Endothelial cell of umbilical vein (primary cell): ENCODE data around the gene PRKAG2. TPM values are rescaled to one million over a fixed set of nuclear protein-coding genes. Genes with fewer than 3 reads are reported as not detected.

ENCODE experiments used
- BruUV-seq: library from RNA; stranded (reverse); fragments of 400-500 nt; replicated peaks from 2 replicates; lab custom pipeline; 2021; lab: Mats Ljungman, UMichigan
- CTCF ChIA-PET: fragments of 300-600, 350-600 bp; sonication (Branson Sonifier 250); formaldehyde crosslinking; loops from one replicate; lab custom pipeline; 2021; ENCODE audit warnings: antibody characterized with exemption, inconsistent platforms; lab: Charles Lee
- POLR2A ChIA-PET: fragments of 300-600, 350-600 bp; sonication (Branson Sonifier 250); formaldehyde crosslinking; loops from one replicate; lab custom pipeline; 2021; ENCODE audit warnings: antibody characterized with exemption, inconsistent platforms; lab: Charles Lee
- DNase-seq: peaks from one replicate; pipeline ENCODE4 v3.0.0-alpha.2; 2011; ENCODE audit warnings: low read depth, low spot score
- FAIRE-seq: peaks from 2 replicates; lab custom pipeline; 2011; peaks lifted over from hg19 to GRCh38; lab: Jason Lieb, UNC
- H2AFZ ChIP-seq: 2 replicates; pipeline ENCODE4 v1.6.0; 2012; ENCODE audit warnings: low read depth, low read length, control low read depth, inconsistent platforms
- H3K27ac ChIP-seq: 2 replicates; pipeline ENCODE4 v1.5.1; 2011; ENCODE audit warnings: low read depth, mild to moderate bottlenecking, control low read depth, low read length, moderate library complexity; ENCODE audit not compliant: insufficient read depth
- H3K27me3 ChIP-seq, 2 experiments: 2 replicates each; pipeline versions ENCODE4 v1.6.0 to v1.6.1; 2011; ENCODE audit warnings: low read length in 2 of 2, mixed read lengths in 1 of 2; ENCODE audit not compliant: control insufficient read depth in 2 of 2, insufficient read depth in 2 of 2
- H3K36me3 ChIP-seq, 2 experiments: 2 replicates in 1 of 2; 3 replicates in 1 of 2; pipeline ENCODE4 v1.5.1; 2011; ENCODE audit warnings: low read length in 2 of 2, mild to moderate bottlenecking in 1 of 2, moderate library complexity in 1 of 2; ENCODE audit not compliant: control insufficient read depth in 2 of 2, insufficient read depth in 2 of 2; ENCODE audit errors: extremely low read depth in 1 of 2
- H3K4me1 ChIP-seq: 3 replicates; pipeline ENCODE4 v1.5.1; 2011; ENCODE audit warnings: mild to moderate bottlenecking, low read length; ENCODE audit not compliant: control insufficient read depth, insufficient read depth; ENCODE audit errors: extremely low read depth
- H3K4me2 ChIP-seq: 2 replicates; pipeline ENCODE4 v1.6.1; 2011; ENCODE audit warnings: low read length, control low read depth, mixed read lengths; ENCODE audit not compliant: insufficient read depth
- H3K4me3 ChIP-seq, 3 experiments: fragments of 200-600 bp in 1 of 3; sonication (generic), shearing (Covaris generic) in 1 of 3; replicated peaks in 1 of 3; 2 replicates each; pipeline ENCODE4 v1.5.1; 2011 to 2016; ENCODE audit warnings: control low read depth in 3 of 3, low read length in 3 of 3, mild to moderate bottlenecking in 2 of 3, inconsistent platforms in 1 of 3, low read depth in 1 of 3, moderate library complexity in 1 of 3; ENCODE audit not compliant: insufficient read depth in 1 of 3
- H3K79me2 ChIP-seq: 2 replicates; pipeline ENCODE4 v1.6.0; 2012; ENCODE audit warnings: low read length, inconsistent platforms; ENCODE audit not compliant: control insufficient read depth, insufficient read depth
- H3K9ac ChIP-seq: replicated peaks from 2 replicates; pipeline ENCODE3; 2011; ENCODE audit warnings: low read length, control low read depth; ENCODE audit not compliant: insufficient read depth; ENCODE audit errors: extremely low read depth
- H3K9me1 ChIP-seq: replicated peaks from 3 replicates; pipeline ENCODE4 v1.6.0; 2011; ENCODE audit warnings: mild to moderate bottlenecking, low read length; ENCODE audit not compliant: control insufficient read depth, insufficient read depth; ENCODE audit errors: extremely low read depth
- H3K9me3 ChIP-seq: replicated peaks from 2 replicates; pipeline ENCODE4 v1.5.1; 2012; ENCODE audit warnings: low read length, inconsistent platforms; ENCODE audit not compliant: control insufficient read depth, insufficient read depth
- H4K20me1 ChIP-seq: replicated peaks from 2 replicates; pipeline ENCODE3; 2011; ENCODE audit warnings: mild to moderate bottlenecking, low read length; ENCODE audit not compliant: control insufficient read depth, insufficient read depth; ENCODE audit errors: extremely low read depth
- EZH2 ChIP-seq: IDR thresholded peaks from 2 replicates; pipeline ENCODE4 v1.6.1; 2012; ENCODE audit warnings: borderline replicate concordance, low read depth, mild to moderate bottlenecking, moderate library complexity, low read length, inconsistent platforms; ENCODE audit not compliant: severe bottlenecking
- FOS ChIP-seq: IDR thresholded peaks from 2 replicates; pipeline ENCODE4 v1.6.1; 2011; ENCODE audit warnings: mild to moderate bottlenecking, low read length, moderate library complexity, borderline replicate concordance; ENCODE audit not compliant: insufficient read depth
- GATA2 ChIP-seq: IDR thresholded peaks from 2 replicates; pipeline ENCODE4 v1.7.0; 2011; ENCODE audit warnings: low read depth, mild to moderate bottlenecking, moderate library complexity, mixed read lengths, low read length; ENCODE audit not compliant: insufficient read length, insufficient read depth
- JUN ChIP-seq: IDR thresholded peaks from 2 replicates; pipeline ENCODE4 v1.6.1; 2011; ENCODE audit warnings: borderline replicate concordance, low read depth; ENCODE audit not compliant: insufficient read length, insufficient read depth
- MYC ChIP-seq: IDR thresholded peaks from one replicate; pipeline ENCODE4 v1.6.1; 2011; ENCODE audit warnings: mild to moderate bottlenecking, low read depth, low read length
- POLR2A ChIP-seq: IDR thresholded peaks from 2 replicates; pipeline ENCODE4 v1.6.1; 2012; ENCODE audit warnings: low read depth, mild to moderate bottlenecking, control low read depth, low read length
- POLR2AphosphoS5 ChIP-seq: IDR thresholded peaks from 2 replicates; pipeline ENCODE4 v1.6.1; 2012; ENCODE audit warnings: low read depth, mild to moderate bottlenecking, control low read depth, low read length, moderate library complexity; ENCODE audit not compliant: insufficient read depth
- dilution Hi-C: fragments of 300-500 bp; cut with MboI; formaldehyde crosslinking; loops from one replicate; pipeline ENCODE4 v1.15.0; 2019; ENCODE audit warnings: low sequenced_read_pairs; ENCODE audit not compliant: extremely low pct_ligation_motif_present
- intact Hi-C: fragments of 100-400 bp; cut with micrococcal nuclease; formaldehyde crosslinking; loops from one replicate; pipeline ENCODE4 v1.10.0; 2022
- polyA plus RNA-seq, 4 experiments: library from polyadenylated mRNA; depleted of rRNA in 3 of 4; stranded (reverse) in 3 of 4; unstranded in 1 of 4; fragments of >200 nt; gene quantifications; 2 replicates each; pipeline versions ENCODE4 v1.2.1 to v1.2.3, GENCODE V29; 2011 to 2012; ENCODE audit warnings: missing spikeins in 1 of 4
- total RNA-seq: library from RNA; stranded (reverse); gene quantifications from 2 replicates; pipeline ENCODE4 v1.2.3, GENCODE V29; 2021
- TF ChIP-seq, protein P1 (sequence below), 2 donors: IDR thresholded peaks; 1 replicate in 1 of 2; 2 replicates in 1 of 2; pipeline ENCODE4 v1.5.1; 2011; ENCODE audit warnings: low read length in 2 of 2, mild to moderate bottlenecking in 2 of 2, moderate library complexity in 2 of 2, control low read depth in 1 of 2, inconsistent platforms in 1 of 2, low read depth in 1 of 2; ENCODE audit not compliant: insufficient read depth in 1 of 2; ENCODE audit errors: extremely low read depth in 1 of 2
- TF ChIP-seq, protein P2 (sequence below): IDR thresholded peaks from 2 replicates; pipeline ENCODE4 v1.6.1; 2011; ENCODE audit not compliant: insufficient read depth, insufficient read length

PRKAG2 gene
- total and polyA plus RNA-seq, 2 donors (not counting 3 experiments of a cell fraction or from before 2014, with no cell fraction given), result 19.3 to 51.5 TPM

DNA sequence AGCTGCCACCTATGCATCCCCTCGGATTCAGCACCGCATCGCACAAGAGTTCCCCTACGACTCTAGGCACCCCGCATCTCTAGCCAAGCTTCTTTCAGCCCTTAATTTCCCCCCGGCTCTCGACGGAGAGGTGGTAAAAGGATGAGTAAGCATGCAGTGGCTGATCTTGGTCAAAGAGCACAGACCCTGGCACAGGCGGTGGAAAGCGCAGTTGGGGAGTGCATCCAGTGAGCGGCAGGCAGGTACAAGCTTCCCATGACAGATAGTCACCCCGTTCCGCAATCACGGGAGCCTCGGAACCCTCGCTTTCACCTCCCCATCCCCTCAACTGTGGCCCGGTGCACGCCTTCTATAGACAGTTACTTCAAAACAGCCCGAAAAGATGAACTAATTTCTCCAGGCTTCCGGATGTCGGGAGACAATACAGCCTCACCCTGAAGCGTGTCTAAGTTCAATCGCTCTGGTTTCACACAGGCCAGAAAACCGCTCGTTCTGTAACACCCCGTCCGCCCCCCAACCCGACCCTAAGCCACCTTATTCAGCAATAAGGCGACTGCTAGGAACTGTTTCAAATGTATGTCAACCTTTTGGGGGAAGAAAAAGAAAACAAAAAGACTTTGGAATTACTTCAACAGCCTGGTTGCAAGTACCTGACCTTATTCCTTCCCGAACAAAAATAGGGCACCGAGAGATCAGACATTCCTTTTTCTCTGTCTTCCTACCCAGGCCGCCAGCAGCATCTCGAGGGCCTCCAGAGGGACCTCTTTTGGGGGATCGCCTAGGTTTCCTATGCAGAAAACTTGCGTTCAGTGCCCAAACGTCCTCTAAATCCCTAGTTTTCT is 358.6 kb downstream of the PRKAG2 start:
- no peak overlapping the region for H2AFZ ChIP-seq
- H3K4me2 ChIP-seq, result peak overlapping the region; percentile 81
- no peaks in the 10 kb centered on the region for H3K9me3 ChIP-seq
- H3K36me3 ChIP-seq, result no peaks in the 10 kb centered on the region
- peaks cover 15% of the 10 kb centered on the region for H3K4me1 ChIP-seq
- peak overlapping the region; percentile 99 for H3K9ac ChIP-seq
- ChIA-PET POLR2A (interaction anchor here (1.5 to 1.6 kb wide), 2 partner anchors 20 to 58 kb away, joined by 3 to 5 read pairs; no protein-coding TSS in a partner anchor), CTCF (interaction anchor here (0.6 to 1.6 kb wide), 4 partner anchors 20 to 114 kb away, joined by 3 to 4 read pairs (median 4); no protein-coding TSS in a partner anchor)
- no peaks in the 10 kb centered on the region for H3K27me3 ChIP-seq
- BruUV-seq, result TSS peak; percentile 66
- H3K79me2 ChIP-seq, result peaks cover 59% of the 10 kb centered on the region
- intact Hi-C loops (loop anchor here (1.0 to 2.0 kb wide), 5 partner anchors 33 to 210 kb away; no protein-coding TSS in a partner anchor), dilution Hi-C loops (no loop called here)
- no peaks in the 10 kb centered on the region for H3K9me1 ChIP-seq
- TF ChIP-seq EZH2, result no peak
- TF ChIP-seq FOS, result peak; percentile 26
- FAIRE-seq (peak; percentile 71), DNase-seq (peak; percentile 54)
- peak overlapping the region; percentile 75 to 96 (median 94) for H3K4me3 ChIP-seq
- H3K27ac ChIP-seq, result peak overlapping the region; percentile 86
- peaks cover 15% of the 10 kb centered on the region for H4K20me1 ChIP-seq

DNA sequence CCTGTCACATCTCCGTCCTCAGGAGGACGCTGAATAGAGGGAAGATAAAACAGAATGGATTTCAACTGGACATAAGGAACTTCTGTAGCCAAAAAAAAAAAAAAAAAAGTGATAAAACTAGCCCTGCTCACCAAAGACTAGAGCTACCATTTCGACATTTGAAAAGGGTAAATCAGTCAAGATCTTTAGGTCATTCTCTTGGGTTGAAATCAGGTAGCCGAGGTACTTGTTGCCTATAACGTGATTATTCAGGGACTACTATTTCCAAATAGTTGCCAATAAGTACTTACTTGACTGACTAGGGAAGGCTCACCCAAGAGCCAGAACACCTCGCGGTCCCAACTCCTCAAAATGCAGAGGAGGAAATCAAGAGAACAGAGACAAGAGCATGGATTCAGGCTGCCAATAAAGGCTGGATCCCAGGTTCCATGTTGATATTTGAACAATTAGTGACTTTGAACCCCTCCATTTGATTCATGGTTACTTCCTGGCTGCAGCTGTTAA is 359.3 kb downstream of the PRKAG2 start:
- no peaks in the 10 kb centered on the region for H3K36me3 ChIP-seq
- H3K27ac ChIP-seq, result peak overlapping the region; percentile 86
- TF ChIP-seq GATA2 (no peak), JUN (no peak), POLR2A (no peak), MYC (no peak), FOS (no peak), EZH2 (no peak), POLR2AphosphoS5 (no peak)
- TF ChIP-seq, protein P1, sequence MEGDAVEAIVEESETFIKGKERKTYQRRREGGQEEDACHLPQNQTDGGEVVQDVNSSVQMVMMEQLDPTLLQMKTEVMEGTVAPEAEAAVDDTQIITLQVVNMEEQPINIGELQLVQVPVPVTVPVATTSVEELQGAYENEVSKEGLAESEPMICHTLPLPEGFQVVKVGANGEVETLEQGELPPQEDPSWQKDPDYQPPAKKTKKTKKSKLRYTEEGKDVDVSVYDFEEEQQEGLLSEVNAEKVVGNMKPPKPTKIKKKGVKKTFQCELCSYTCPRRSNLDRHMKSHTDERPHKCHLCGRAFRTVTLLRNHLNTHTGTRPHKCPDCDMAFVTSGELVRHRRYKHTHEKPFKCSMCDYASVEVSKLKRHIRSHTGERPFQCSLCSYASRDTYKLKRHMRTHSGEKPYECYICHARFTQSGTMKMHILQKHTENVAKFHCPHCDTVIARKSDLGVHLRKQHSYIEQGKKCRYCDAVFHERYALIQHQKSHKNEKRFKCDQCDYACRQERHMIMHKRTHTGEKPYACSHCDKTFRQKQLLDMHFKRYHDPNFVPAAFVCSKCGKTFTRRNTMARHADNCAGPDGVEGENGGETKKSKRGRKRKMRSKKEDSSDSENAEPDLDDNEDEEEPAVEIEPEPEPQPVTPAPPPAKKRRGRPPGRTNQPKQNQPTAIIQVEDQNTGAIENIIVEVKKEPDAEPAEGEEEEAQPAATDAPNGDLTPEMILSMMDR (IDR thresholded peaks at IDR 0.05; ENCODE audit: extremely low read depth in 1 of 2, insufficient read depth in 1 of 2, low read depth in 1 of 2, low read length in 2 of 2), result no peak
- TF ChIP-seq, protein P2, sequence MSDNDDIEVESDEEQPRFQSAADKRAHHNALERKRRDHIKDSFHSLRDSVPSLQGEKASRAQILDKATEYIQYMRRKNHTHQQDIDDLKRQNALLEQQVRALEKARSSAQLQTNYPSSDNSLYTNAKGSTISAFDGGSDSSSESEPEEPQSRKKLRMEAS, result no peak
- DNase-seq, result no peak
- H2AFZ ChIP-seq, result no peak overlapping the region
- ChIA-PET POLR2A (interaction anchor here (1.6 kb wide), 1 partner anchor 58 kb away, joined by 3 read pairs; no protein-coding TSS in a partner anchor), CTCF (interaction anchor here (0.6 to 1.2 kb wide), 3 partner anchors 19 to 115 kb away, joined by 3 to 4 read pairs (median 3); no protein-coding TSS in a partner anchor)
- H3K9me1 ChIP-seq, result no peaks in the 10 kb centered on the region
- dilution Hi-C loops (no loop called here), intact Hi-C loops (loop anchor here (1.0 to 2.0 kb wide), 5 partner anchors 32 to 211 kb away; no protein-coding TSS in a partner anchor)
- H3K4me1 ChIP-seq, result peaks cover 15% of the 10 kb centered on the region
- FAIRE-seq, result peak; percentile 21
- peaks cover 19% of the 10 kb centered on the region for H4K20me1 ChIP-seq
- peaks cover 65% of the 10 kb centered on the region for H3K79me2 ChIP-seq
- peak overlapping the region; percentile 81 for H3K4me2 ChIP-seq
- H3K4me3 ChIP-seq, result peak overlapping the region in 2 of 3 experiments; percentile 75 to 96
- peak overlapping the region; percentile 99 for H3K9ac ChIP-seq
- no TSS peak for BruUV-seq
- no peaks in the 10 kb centered on the region for H3K27me3 ChIP-seq
- no peaks in the 10 kb centered on the region for H3K9me3 ChIP-seq
